Measurements from ENCODE around the gene ENOX1. TPM values are rescaled to one million over a fixed set of nuclear protein-coding genes. Genes with fewer than 3 reads are reported as not detected.

Gene ENOX1
- total RNA-seq, 1 donor from 2014 or later, result 9.7 TPM

DNA sequence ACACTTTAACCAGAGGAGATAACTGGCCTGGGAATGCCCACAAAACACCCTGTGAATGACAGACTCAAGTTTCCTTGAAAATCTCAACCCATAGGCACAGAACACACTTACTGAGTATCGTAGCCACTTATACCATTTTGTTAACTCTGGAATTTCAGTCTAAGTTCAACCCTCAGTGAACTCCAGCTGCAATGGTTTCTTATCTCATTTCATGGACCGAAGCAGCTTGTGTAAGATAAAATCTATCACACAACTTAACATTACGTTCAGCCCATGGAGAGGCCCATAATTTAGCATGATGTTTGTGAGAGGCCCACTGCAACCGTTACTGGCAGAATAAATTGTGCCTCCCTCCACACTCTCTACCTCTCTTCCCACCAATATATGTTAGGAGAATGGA is 440.3 kb downstream of the ENOX1 start:
- DNase-seq, result no peak

DNA sequence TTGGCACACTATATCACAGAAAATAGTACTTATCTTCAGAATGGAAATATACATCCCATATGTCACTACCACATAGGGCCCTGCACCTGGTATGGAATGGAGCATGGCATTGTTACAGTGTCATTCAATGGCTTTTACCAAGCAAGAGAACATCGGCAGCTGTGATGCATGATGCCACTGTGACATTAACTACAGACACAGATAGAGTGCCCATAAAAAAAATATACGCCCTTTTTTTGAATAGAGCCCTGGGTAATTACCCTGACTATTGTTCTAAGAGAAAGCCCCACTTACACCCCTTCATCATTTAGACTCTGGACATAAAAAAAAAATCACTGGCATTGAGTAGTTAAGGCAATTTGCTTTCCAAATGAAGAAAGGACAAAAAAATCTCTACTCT is 443.1 kb downstream of the ENOX1 start:
- no peak for DNase-seq

DNA sequence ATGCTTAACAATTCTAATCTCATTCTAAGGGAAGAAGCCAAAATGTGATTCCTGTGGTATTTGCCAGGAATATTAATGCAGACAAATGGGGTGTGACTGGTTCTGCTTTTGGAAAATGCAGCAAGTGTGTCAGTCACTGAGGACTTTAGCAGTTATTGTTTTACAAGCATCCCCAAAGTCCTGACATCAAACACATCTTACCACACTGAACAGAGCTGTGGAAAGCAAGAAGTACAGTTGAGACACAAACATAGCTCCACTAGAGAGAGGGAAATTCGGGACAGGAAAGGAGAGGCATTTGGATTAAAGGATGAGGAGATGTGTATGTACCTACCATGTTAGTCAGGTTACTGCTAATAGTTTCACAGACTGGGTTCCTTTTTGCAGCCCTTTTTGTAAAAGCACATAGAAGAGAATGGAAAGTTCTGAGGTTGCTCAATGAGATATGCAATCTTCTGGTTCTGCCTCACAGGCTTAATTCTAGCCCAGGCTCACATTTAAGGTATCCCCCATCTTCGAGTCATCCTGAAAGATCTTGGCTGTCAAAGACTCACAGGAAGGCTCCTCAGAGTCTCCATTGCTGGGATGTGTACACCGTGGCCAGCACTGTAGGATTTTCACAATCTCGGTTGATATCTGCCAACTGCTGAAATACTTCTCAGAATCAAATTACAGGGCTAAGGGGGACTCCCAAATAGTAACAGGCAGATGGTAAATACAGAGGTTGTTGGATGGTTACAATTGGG is 446.8 kb downstream of the ENOX1 start:
- DNase-seq, result no peak

DNA sequence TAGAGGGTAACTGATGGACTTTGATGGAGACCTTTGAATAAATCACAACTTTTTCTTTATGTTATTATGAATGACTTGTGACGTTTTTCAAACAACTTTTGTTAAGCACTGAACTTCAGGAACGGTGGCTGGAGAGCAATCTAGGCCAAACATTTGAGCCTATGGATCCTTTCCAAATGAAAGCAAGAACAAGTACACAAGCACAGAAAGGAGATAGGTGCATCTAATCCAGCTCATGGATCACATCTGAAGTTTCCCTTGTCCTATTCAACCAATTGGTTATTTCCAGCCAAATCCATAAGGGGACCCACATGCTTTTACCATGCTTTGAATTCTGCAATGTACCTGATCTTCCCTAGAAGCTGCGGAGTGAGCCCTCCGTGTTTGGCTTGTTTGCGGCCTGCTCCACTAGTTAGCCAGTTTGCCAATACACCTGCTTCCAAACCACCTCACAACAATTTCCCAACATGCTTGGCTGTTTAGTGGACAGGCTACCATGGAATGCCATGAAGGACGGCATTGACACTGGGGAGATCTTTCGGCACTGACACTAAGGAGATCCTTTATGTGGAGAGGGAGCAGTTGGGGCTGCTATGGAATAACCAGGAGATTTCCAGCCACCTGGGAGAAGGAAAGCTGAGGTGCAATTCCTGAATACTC is 447.5 kb downstream of the ENOX1 start:
- no peak for DNase-seq

DNA sequence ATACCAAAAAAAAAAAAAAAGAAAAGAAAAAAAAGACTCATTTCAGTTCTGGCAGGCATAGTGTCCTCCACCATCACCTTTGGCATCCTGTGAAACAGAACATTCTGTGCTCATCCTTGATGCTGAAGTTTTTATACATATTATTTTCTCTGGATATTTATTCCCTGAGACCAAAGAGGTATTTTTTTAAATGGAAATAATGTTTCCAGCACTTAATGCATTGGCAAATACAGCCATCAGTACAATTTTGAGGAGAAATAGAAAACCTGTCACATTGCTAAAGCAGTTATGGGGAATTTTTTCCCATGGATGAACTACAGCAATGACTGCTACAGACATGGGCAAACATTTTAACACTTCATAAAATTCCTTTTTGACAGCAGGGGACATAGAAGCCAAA is 451.0 kb downstream of the ENOX1 start:
- no peak for DNase-seq

DNA sequence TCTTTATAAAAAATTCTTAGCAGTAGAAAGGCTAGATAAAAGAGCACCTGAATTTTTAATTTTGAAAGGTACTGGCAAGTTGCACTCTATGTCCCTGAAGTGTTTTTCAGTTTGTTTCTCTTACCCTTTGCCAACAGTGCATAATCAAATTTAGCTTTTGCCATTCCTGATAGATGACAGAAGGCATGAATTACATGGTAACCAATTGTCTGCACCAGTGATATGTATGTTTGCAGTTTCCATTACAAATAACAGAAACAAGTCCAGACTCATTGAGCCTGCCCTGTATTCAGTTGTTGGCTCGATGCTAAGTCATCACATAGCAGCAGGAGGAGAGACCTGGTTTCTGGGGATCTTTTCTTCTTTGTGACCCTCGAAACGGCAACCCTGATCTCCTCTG is 453.6 kb downstream of the ENOX1 start:
- no peak for DNase-seq

DNA sequence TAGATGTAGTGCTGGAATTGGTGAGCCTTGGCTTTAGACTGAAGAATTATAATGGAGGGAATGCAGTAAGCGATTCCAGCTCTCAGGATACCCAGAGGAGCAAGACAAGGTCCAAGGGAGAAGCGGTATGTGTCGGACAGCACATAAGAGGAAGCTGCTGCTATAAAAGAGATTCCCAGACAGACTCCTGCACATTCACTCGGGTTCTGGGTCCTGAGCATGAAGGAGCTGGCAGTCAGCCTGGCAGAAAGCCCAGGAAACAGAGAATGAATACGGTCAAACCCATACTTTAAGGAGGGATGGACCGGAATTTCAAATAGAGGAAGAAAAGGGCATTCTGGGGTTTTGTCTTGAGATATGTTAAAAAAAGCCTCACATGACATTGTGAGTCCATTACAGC is 455.1 kb downstream of the ENOX1 start:
- DNase-seq, result no peak

DNA sequence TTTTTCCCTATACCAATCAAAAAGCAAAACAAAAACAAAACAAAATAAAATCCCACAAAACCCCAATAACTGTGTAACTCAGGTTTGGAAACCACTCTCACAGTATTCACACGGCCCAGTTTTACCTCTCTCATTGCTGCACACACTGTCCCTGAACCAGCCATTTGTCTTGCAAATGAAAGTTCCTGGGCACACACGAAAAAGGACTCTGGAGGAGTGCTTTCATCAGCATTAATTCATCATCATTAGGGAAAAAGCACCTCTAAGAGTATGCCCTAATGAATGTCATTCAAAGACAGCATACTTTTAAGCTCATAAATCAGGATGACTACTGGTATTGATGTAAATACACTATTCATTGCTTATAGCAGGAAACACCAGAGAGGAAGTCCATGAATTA is 457.1 kb downstream of the ENOX1 start:
- DNase-seq, result no peak

DNA sequence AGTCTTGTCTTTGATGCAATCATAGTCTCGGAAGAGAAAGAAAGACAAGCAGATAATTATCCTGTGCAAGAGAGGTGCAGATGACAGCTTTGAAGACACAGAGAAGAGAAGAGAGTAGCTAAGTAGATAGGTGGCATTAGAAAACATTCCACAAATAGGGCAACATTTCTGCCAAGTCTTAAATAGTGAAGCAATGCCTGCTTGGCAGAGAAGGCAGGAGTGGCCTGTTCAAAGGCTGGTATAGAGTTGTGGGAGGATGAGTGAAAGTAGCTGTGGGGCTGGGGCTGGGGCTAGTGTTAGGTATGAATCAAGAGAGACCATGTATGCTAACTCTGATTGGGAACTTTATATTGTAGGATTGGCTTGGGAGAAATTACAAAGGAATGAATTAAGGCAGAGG is 457.9 kb downstream of the ENOX1 start:
- no peak for DNase-seq

DNA sequence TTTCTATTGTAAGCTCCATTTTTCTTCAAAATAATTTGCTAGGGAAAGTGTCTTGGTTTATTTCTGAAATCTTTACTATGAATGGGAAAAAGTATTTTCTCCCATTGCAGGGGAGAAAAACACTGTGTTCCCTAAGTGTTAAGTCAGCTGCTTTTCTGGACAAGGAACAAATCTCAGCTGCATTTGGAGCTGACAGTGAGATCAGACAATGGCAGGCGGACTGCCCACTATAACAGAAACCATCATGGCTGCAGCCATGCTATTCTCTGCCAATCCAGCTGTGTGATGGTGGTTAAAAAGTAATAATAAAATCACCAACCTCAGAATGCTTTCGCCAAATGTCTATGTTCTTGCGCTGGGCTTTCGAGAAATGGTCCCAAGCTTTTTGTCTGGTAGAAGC is 460.7 kb downstream of the ENOX1 start:
- DNase-seq, result no peak

DNA sequence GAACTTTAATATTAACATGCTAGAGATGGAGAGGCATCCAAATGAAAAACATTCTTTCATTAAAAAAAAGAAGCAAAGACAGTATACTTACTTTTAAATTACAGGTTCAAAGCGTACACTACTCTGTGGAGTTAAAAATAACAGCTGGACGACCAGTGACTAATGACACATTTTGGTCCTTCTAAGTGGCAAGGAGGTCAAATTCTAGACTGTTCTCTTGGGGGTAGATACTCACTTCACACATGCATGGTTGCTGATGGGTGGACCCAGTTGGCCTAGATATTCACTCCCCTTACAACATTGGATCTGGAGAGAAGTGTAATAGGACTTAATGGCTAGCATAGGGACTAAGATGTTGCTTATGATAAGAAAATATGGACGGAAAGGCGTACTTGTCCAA is 461.1 kb downstream of the ENOX1 start:
- DNase-seq, result no peak

DNA sequence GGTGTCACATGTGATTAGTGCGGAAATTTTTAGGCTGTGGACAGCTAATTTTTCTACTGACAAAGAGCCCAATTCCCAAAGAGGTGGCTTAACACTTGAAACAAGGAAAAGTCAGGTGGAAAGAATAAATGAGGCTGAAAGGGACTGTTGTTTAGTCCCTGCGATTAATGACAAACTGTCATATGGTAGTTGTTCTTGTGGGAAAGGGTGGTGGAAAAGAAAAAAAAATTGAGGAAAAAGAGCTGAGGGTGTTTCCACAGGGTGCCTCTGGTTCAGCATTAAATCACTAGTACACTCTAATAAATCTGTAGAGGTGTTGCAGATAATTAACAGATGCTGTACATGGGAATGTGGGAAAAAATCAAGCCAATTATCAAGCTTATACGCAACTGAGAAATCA is 462.6 kb downstream of the ENOX1 start:
- DNase-seq, result no peak

DNA sequence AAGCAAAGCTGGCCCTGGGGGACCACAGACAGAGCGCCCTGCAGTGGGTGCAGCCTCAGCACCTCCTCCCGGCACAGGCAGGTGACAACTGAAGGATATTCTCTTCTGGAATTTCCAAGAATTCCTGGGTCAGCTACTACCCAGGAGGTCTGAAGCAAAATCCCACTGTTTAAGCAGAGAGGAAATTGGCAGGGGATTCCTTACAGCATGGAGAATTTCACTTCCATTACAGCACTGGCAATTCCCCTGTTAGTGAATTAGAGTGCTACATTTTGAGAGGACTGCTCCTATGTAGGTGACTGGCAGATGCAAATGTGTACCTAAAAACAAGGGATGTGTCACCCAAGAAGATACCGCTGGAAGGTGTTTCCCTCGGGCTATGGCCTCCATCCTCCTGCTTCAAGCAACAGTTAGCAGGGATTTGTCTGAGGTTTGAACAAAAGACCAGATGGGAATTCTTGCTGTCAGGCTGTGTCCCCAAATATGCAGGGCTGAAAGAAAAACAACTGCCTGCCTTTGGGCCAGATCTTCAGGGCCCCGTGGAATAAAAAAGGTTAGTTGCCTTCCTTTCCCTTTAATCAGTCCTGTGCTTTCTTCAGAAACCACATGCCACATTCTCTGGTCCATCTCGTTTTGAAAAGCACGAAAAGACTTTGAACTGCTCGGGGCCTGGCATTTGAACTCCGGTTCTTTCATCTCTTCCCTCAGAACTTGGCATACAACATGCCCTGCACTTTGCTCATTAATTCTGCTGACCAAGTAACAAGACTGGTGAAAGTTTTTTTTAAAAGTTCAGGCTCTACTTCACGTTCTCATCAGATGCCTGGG is 466.9 kb downstream of the ENOX1 start:
- no peak for DNase-seq

DNA sequence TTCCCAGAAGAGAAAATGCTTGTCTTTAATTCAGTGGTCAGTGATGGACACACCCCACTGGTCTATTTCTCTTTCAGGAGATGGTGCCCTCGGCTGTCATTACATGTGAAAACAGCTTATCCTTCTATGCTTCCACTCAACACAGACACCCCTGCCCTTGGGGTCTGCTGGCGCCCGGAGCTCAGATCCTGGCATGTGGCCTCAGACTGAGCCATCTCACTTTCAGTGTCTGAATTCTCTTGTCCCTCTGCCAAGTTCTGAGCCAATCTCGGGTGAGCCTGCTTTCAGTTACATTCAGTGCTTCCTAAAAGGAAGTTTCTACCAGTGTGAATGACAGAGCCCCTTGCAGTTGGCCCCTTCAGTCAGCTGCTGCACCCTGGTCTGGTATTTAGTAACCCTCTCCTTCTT is 469.8 kb downstream of the ENOX1 start:
- DNase-seq, result peak; percentile 53

DNA sequence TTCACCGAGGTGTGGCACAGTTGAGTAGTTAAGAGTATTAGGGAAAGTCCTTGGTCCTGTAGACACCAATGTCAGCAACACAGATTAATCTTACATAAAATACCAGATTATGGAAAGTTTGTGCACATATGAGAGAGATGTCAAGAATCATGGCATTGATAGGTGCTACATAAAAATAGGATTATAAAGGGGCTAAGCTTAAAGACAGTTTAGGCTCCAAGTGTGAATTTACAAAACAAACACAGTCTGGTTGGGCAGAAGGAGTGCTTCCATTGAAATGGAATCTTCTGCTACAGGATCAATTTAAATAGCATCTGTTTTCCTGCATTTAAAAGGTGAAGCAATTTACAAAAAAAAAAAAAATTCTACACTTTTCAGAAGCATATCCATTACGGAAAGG is 470.5 kb downstream of the ENOX1 start:
- DNase-seq, result no peak

DNA sequence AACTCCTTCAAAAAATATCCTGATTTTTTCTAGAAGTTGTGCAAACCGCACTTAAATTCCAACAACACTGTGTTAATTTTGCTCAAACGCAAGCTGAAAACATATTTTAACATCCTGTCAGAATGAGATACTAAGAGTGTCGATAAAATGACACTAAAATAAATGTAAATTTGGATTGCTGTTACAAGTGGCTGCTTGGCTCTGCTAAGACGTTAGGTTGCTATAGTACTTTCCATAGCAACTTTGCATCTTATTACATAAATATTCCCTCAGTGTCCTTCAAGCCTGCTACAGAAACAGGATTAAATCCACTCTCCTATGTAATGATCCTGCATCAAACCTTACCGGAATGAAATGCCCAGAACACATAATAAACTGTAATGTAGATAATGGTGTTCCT is 471.2 kb downstream of the ENOX1 start:
- no peak for DNase-seq

DNA sequence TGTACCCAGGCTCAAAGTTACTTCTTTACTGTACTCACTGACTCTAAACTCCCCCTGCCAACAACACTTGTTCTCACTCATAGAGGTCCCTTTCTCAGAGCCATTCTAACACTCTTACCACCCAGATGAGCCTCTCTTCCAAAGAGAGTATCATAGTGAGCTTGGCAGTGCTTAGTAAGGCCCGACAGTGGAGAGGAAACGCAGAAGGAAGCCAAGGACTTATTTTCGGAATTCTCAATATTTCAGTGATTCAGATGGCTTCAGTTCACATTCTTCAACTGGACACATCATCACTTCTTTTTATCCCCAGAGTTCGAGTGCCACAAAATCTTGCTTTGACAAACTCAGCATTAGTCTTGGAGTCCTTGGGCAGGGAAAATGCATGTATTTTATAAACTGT is 477.5 kb downstream of the ENOX1 start:
- DNase-seq, result no peak

DNA sequence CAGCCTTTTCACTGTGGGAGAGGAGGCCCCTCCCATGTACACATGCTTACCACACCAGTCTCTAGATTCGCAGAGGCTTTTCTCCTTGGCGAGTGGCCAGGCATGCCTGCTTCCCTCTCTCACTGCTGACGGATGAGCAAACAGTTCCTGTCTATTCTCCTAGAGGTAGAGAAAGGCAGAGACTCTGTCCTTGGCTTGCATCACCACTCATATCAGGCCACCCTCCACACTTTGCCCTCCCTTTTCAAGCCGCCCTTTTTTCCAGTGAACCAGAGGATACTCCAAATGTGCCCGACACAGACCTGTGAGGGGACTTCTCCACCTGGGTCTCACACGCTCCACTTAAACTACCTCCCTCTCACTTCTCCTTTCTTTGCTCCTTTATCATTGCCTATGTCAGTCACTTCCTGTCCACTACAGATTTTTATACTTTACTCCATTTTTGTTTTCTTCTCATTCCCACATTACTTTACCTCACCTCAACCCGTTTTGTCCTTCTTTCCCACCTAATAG is 478.8 kb downstream of the ENOX1 start:
- DNase-seq, result peak; percentile 81

DNA sequence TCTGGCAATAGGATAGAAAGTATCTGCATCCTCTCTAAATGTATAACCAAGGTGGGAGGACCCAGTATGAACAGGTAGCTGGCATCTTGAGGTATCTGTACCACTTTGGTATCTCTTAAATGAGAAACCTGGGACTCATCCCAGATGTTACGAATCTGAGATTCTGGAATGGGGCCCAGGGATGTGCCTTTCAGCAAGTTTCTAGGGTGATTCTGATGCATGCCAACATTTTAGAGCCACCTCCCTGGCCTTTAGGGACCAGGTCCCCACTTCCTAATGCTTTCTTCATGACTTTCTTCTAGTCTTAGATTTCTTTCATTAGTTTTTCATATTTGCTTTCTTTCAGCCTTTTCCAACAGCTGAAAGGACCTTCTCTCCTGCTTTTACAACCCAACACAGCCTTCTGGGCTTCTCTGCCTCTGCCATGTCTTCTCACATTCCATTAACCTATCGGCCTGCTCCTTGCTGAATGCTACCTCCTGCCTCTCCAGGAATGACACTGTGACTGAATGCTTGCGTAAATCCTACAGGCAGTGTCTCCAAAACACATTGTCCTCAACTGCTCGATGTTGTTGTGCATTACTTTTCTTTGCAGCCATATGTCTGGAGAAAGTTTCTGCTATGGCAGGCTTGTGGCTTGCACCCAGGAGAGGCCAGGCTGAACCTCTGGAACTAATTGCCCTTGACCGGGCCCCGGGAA is 479.4 kb downstream of the ENOX1 start:
- DNase-seq, result no peak

DNA sequence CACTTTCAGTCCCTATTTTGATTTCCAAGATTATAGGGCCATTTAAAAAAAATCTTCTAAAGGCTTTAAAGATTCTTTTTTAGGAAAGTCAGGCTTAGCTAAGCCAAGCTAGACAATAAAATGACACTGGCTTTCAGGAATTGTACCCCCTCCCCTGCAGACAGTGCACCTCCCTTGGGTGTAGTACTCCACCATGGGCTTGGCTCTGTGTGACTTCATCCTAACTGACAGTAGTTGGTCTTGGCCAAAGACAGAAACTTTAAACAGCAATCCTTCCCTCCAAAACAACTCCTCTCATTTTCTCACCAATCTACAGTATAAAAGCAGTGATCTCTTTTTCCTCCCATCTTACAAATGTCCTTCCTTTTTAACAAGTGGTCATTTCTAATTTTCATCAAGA is 480.4 kb downstream of the ENOX1 start:
- peak; percentile 38 for DNase-seq

DNA sequence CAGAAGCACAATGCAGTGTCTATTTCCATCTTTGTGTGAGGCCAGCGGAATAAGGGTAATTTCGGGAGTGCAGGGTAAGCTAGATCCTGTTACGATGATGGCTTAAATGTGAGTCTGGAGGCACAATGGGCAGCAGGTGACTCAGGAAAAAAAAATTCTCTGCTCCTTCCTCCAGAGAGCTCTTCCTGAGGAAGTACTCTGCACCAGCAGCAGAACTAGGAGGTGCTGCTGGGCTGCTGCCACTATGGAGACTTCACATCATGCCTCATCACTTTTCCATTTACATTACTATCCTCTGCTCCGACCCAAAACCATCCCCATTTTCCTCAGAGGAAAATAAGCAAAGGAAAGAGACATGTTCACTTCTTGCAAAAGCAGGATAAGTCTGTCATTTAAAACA is 481.4 kb downstream of the ENOX1 start:
- no peak for DNase-seq

DNA sequence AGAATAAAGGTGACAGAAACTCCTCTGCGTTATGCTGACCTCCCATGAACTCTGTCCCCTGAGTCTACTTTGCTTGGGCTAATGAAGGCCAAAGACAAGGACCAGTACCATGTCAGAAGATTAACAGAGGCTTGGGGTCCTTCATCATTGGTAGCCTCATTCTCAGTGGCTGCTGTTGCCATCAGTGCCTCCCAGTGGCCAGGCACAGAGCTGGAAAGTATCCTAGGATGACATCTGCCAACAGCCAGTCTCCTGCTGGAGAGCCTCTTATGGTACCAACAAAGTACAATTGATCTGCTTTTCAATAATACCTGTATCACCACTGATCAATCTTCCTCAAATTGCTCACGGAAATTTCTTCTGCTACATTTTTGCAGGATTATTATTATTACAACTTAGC is 481.8 kb downstream of the ENOX1 start:
- DNase-seq, result no peak

DNA sequence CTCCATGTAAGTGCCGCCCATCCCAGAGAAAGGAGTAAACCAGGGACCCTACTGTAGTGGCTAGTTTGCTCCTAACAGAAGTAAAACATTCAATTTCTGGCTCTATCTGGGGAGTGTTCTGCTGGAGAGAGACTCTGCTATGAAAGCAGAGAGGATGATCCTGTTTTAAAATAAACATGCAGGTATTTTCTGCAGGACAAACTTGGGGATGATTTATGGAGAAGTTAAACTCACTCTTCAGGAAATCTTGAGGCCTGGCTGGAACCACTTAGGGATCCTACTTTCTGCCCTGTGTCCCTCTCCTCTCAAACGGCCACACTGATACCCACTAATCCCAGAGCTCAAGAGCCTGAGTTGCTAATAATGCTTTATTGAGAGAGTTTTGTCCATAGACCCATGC is 482.3 kb downstream of the ENOX1 start:
- no peak for DNase-seq

Measured in skin of body (tissue), 2 donors.